OCI-LY1 (cell line): ENCODE measurements around the gene KRT2.

Experiments used
- H2AFZ ChIP-seq: fragments of 200-600 bp; sonication (generic), shearing (Covaris generic); 2 replicates; pipeline ENCODE4 v1.6.0; 2014; ENCODE audit warnings: antibody characterized with exemption, mild to moderate bottlenecking, low read length
- H3F3A ChIP-seq: fragments of 200-600 bp; sonication (generic), shearing (Covaris generic); 2 replicates; pipeline ENCODE4 v1.6.0; 2014; ENCODE audit warnings: mild to moderate bottlenecking, antibody characterized with exemption, low read length, moderate library complexity; ENCODE audit not compliant: insufficient read depth
- H3K27ac ChIP-seq: fragments of 200-600 bp; sonication (generic); 2 replicates; pipeline ENCODE4 v1.5.1; 2014; ENCODE audit warnings: low read length, mixed run types, mild to moderate bottlenecking, low read depth; ENCODE audit not compliant: poor library complexity, severe bottlenecking
- H3K27me3 ChIP-seq: fragments of 200-600 bp; sonication (generic); 2 replicates; pipeline ENCODE4 v1.6.0; 2014; ENCODE audit warnings: antibody characterized with exemption, mild to moderate bottlenecking, low read length, moderate library complexity; ENCODE audit not compliant: insufficient read depth
- H3K36me3 ChIP-seq: fragments of 200-600 bp; sonication (generic); 2 replicates; pipeline ENCODE4 v1.6.1; 2014; ENCODE audit warnings: mild to moderate bottlenecking, antibody characterized with exemption, low read length, moderate library complexity, mixed read lengths; ENCODE audit not compliant: insufficient read depth
- H3K4me1 ChIP-seq: fragments of 200-600 bp; sonication (generic); 2 replicates; pipeline ENCODE4 v1.5.1; 2014; ENCODE audit warnings: mild to moderate bottlenecking, low read length, moderate library complexity; ENCODE audit not compliant: insufficient read depth, severe bottlenecking
- H3K4me2 ChIP-seq: fragments of 200-600 bp; sonication (generic), shearing (Covaris generic); 2 replicates; pipeline ENCODE4 v1.6.1; 2014; ENCODE audit warnings: low read length
- H3K4me3 ChIP-seq: fragments of 200-600 bp; sonication (generic); 2 replicates; pipeline ENCODE4 v1.5.1; 2014; ENCODE audit warnings: low read length, low read depth, mild to moderate bottlenecking, mixed read lengths; ENCODE audit not compliant: poor library complexity, severe bottlenecking
- H3K79me2 ChIP-seq: fragments of 200-600 bp; shearing (Covaris generic); 2 replicates; pipeline ENCODE4 v1.6.1; 2016; ENCODE audit warnings: mixed run types, low read length, mixed read lengths; ENCODE audit not compliant: insufficient read depth
- H3K9ac ChIP-seq: fragments of 200-600 bp; sonication (generic), shearing (Covaris generic); 2 replicates; pipeline ENCODE4 v1.6.1; 2014; ENCODE audit warnings: mild to moderate bottlenecking, low read length, mixed read lengths
- H3K9me2 ChIP-seq: fragments of 200-600 bp; sonication (generic), shearing (Covaris generic); 2 replicates; pipeline ENCODE4 v1.6.1; 2014; ENCODE audit warnings: low read depth, mild to moderate bottlenecking, low read length, mixed read lengths
- H3K9me3 ChIP-seq: fragments of 200-600 bp; shearing (Covaris generic); 2 replicates; pipeline ENCODE4 v1.6.1; 2014; ENCODE audit warnings: low read length, mixed read lengths
- H4K20me1 ChIP-seq: fragments of 200-600 bp; sonication (generic), shearing (Covaris generic); 2 replicates; pipeline ENCODE4 v1.6.0; 2016; ENCODE audit warnings: mild to moderate bottlenecking, low read length; ENCODE audit not compliant: insufficient read depth
- EZH2 ChIP-seq: fragments of 200-600 bp; sonication (generic), shearing (Covaris generic); IDR thresholded peaks from 2 replicates; pipeline ENCODE4 v1.8.0; 2017; ENCODE audit warnings: borderline replicate concordance, mixed run types, mild to moderate bottlenecking, antibody characterized with exemption, low read length, moderate library complexity, mixed read lengths
- TF ChIP-seq, protein P1 (sequence below): fragments of 200-600 bp; sonication (generic), shearing (Covaris generic); IDR thresholded peaks from 2 replicates; pipeline ENCODE4 v1.5.1; 2017; ENCODE audit warnings: mild to moderate bottlenecking, antibody characterized with exemption, low read length, moderate library complexity, mixed read lengths

KRT2 gene

DNA sequence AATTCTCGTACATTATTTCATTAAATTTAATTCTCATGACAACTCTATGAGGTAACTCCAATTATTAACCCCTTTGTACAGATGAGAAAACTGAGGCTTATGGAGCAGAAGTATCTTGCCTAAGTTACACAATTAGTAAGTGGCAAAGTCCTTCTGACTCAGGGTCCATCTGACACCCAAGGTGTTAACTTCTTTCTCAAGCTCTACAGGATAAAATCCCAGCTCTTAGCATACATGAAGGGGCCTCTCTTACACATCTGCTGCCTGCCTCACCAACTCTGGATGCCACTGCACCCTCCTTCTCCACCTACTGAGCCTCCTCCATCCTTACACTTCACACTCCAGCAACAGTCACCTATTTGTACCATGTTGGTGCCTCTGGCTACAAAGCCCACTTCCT lies 46.5 kb downstream of the KRT2 start:
- no peak overlapping the region for H2AFZ ChIP-seq
- H3F3A ChIP-seq, result no peaks in the 10 kb centered on the region
- H3K4me3 ChIP-seq, result no peak overlapping the region
- no peaks in the 10 kb centered on the region for H4K20me1 ChIP-seq
- peaks cover 8% of the 10 kb centered on the region; the same call in 1 of the 2 replicates for H3K27me3 ChIP-seq
- H3K4me1 ChIP-seq, result no peaks in the 10 kb centered on the region
- H3K79me2 ChIP-seq, result no peaks in the 10 kb centered on the region
- H3K9ac ChIP-seq, result no peak overlapping the region
- H3K9me2 ChIP-seq, result no peaks in the 10 kb centered on the region
- H3K4me2 ChIP-seq, result no peak overlapping the region
- no peaks in the 10 kb centered on the region for H3K36me3 ChIP-seq
- no peak overlapping the region for H3K27ac ChIP-seq
- TF ChIP-seq EZH2, result no peak
- TF ChIP-seq, protein P1, sequence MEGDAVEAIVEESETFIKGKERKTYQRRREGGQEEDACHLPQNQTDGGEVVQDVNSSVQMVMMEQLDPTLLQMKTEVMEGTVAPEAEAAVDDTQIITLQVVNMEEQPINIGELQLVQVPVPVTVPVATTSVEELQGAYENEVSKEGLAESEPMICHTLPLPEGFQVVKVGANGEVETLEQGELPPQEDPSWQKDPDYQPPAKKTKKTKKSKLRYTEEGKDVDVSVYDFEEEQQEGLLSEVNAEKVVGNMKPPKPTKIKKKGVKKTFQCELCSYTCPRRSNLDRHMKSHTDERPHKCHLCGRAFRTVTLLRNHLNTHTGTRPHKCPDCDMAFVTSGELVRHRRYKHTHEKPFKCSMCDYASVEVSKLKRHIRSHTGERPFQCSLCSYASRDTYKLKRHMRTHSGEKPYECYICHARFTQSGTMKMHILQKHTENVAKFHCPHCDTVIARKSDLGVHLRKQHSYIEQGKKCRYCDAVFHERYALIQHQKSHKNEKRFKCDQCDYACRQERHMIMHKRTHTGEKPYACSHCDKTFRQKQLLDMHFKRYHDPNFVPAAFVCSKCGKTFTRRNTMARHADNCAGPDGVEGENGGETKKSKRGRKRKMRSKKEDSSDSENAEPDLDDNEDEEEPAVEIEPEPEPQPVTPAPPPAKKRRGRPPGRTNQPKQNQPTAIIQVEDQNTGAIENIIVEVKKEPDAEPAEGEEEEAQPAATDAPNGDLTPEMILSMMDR, result no peak
- H3K9me3 ChIP-seq, result no peaks in the 10 kb centered on the region

DNA sequence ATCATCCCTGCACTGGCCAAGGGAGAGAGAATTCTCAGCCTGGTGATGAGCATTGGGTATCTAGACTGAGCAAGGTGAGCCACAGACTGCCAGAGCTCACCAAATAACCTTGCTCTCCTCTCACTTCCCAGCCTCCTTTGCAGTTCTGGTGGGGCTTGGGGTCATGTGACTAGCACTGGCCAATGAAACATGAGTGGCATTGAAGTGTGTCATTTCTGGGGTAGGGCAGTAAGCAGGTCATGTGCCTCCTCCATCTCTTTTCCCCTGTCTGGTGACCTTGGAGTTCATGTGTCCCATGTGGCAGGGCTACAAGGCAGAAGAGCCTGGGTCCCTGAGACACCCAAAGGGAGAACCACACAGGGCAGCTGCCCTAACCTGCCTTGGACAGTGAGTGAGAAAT lies 47.2 kb downstream of the KRT2 start:
- Histone ChIP-seq H3K4me2 (no peak overlapping the region), H3K79me2 (no peaks in the 10 kb centered on the region), H3K27ac (no peak overlapping the region), H3F3A (no peaks in the 10 kb centered on the region), H4K20me1 (no peaks in the 10 kb centered on the region), H3K27me3 (peaks cover 8% of the 10 kb centered on the region; the same call in 1 of the 2 replicates), H3K9me2 (no peaks in the 10 kb centered on the region), H3K9ac (no peak overlapping the region), H2AFZ (no peak overlapping the region), H3K9me3 (no peaks in the 10 kb centered on the region), H3K4me3 (no peak overlapping the region), H3K4me1 (no peaks in the 10 kb centered on the region), H3K36me3 (no peaks in the 10 kb centered on the region)
- TF ChIP-seq EZH2, result no peak
- TF ChIP-seq, protein P1, result no peak

DNA sequence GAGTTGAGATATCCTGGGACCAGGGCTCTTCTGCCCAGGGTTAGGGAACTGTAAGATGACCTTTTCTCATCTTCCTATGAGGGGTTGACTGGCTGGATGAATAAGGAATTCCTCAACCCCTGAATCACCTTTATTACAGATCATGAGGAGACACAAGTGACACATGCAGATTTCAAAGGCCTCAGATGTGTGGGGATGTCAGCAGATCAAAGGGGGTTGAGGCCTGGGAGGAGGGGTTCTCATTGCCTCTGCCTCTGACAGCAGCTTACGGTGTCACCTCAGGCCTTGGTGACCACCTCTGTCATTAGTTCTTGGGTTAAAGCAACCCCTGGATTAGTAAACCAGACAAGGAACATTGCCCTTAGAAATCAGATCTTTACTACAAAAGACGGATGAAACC lies 48.7 kb downstream of the KRT2 start:
- Histone ChIP-seq H3K27ac (no peak overlapping the region), H4K20me1 (no peaks in the 10 kb centered on the region), H3K27me3 (0 out of 2 replicates have a peak, but pooled peaks cover 3% of the 10 kb centered on the region), H3K4me1 (no peaks in the 10 kb centered on the region), H3K79me2 (no peaks in the 10 kb centered on the region), H3F3A (no peaks in the 10 kb centered on the region), H3K9me3 (no peaks in the 10 kb centered on the region), H3K4me3 (no peak overlapping the region), H3K9me2 (no peaks in the 10 kb centered on the region), H3K4me2 (no peak overlapping the region), H3K36me3 (no peaks in the 10 kb centered on the region), H3K9ac (no peak overlapping the region), H2AFZ (no peak overlapping the region)
- TF ChIP-seq, protein P1, result no peak
- TF ChIP-seq EZH2, result no peak
